ENCODE results near the gene EPB41. TPM values are rescaled to one million over a fixed set of nuclear protein-coding genes. Genes with fewer than 3 reads are reported as not detected.
A peak's percentile ranks its signal among the peaks of the same experiment; 100 is the strongest.

EPB41 gene
- total and polyA plus RNA-seq, 9 of the 15 experiments (the other 6 are each of a cell fraction or from before 2014, with no cell fraction given), result 3.7 to 213 (median 141) TPM

DNA sequence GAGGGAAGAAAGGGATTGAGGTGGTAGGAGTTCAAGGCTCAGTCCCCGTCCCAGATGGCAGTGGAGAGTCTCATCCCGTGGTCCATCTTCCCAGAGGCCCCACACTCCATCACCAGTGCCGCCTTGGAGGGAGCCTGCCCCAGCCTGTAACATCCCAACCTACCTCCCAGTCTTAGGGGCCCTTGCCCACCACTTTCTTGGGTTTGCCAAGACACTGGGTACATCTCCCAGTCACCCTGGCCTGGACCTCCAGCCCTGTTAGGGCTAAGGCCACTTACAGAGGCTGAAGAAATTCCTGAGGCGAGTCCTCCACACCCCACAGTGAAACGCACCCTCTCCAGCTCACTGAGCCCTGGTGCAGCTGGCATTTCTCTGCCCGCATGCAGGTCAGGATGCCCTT is 206.0 kb downstream of the EPB41 start:
- H3K36me3 ChIP-seq (ENCODE audit: control insufficient read depth, insufficient read depth, low read length), result peaks cover 44% of the 10 kb centered on the region
- H3K9me3 ChIP-seq (replicated peaks; ENCODE audit: control insufficient read depth, insufficient read depth, low read depth, low read length), result no peaks in the 10 kb centered on the region; the same call in 1 of the 2 replicates
- ChIA-PET POLR2A (interaction anchor here (0.7 to 1.4 kb wide), 5 partner anchors 8 to 17 kb away, joined by 3 to 5 read pairs (median 4); no protein-coding TSS in a partner anchor), CTCF (ENCODE audit: low intra/inter-chr PET ratio) (no interaction called here)
- no peak overlapping the region for H3K4me2 ChIP-seq (ENCODE audit: insufficient read depth, low read length)
- intact Hi-C loops (cut with micrococcal nuclease) (no loop called here), in situ Hi-C loops (cut with MboI) (no loop called here)
- ATAC-seq (no peak), FAIRE-seq (no peak), DNase-seq (ENCODE audit: extremely low read depth in 1 of 4, low spot score in 3 of 4) (no peak)
- H3K79me2 ChIP-seq (ENCODE audit: control insufficient read depth, insufficient read depth, low read length), result no peaks in the 10 kb centered on the region
- H3K9me1 ChIP-seq (ENCODE audit: control insufficient read depth, insufficient read depth, low read length), result no peaks in the 10 kb centered on the region
- no peak overlapping the region for H3K27ac ChIP-seq (ENCODE audit: extremely low read depth, low read depth, low read length)
- no peak overlapping the region for H2AFZ ChIP-seq (ENCODE audit: low read depth, low read length)
- 93% methylated on average over 6 of the region's 6 CpGs for WGBS (ENCODE audit: insufficient coverage, low coverage, missing lambda C conversion rate)
- no TSS peak for BruUV-seq (replicated peaks)
- H4K20me1 ChIP-seq (replicated peaks; ENCODE audit: control insufficient read depth, insufficient read depth, low read length), result no peaks in the 10 kb centered on the region
- TF ChIP-seq POLR2B (IDR thresholded peaks at IDR 0.05; ENCODE audit: low read depth, partially characterized antibody) (peak; percentile 32), THRAP3 (IDR thresholded peaks at IDR 0.05; ENCODE audit: borderline replicate concordance) (no peak), MAFG (tag; conservative IDR thresholded peaks at IDR 0.05) (no peak), HSF4 (CRISPR knock-in tag; IDR thresholded peaks at IDR 0.05; ENCODE audit: borderline replicate concordance) (no peak), GABPB1 (CRISPR knock-in tag; IDR thresholded peaks at IDR 0.05) (no peak), SREBF2 (CRISPR knock-in tag; IDR thresholded peaks at IDR 0.05) (no peak), BDP1 (IDR thresholded peaks at IDR 0.05; ENCODE audit: insufficient read depth, insufficient read length) (no peak), E2F3 (CRISPR knock-in tag; IDR thresholded peaks at IDR 0.05) (no peak), ZFP1 (CRISPR knock-in tag; IDR thresholded peaks at IDR 0.05) (no peak), ZNF253 (CRISPR knock-in tag; conservative IDR thresholded peaks at IDR 0.05) (no peak), CTBP1 (IDR thresholded peaks at IDR 0.05; ENCODE audit: borderline replicate concordance) (peak; percentile 17; the same call in 1 of the 2 replicates)
- TF ChIP-seq, protein P1, sequence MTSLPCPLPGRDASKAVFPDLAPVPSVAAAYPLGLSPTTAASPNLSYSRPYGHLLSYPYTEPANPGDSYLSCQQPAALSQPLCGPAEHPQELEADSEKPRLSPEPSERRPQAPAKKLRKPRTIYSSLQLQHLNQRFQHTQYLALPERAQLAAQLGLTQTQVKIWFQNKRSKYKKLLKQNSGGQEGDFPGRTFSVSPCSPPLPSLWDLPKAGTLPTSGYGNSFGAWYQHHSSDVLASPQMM (CRISPR knock-in tag; IDR thresholded peaks at IDR 0.05), result no peak
- no peaks in the 10 kb centered on the region for H3K27me3 ChIP-seq (ENCODE audit: control insufficient read depth in 2 of 2, insufficient read depth in 2 of 2, low read length in 2 of 2)
- H3K4me3 ChIP-seq, result no peak overlapping the region
- no peak overlapping the region for H3K9ac ChIP-seq (ENCODE audit: insufficient read depth in 1 of 2, low read depth in 2 of 2, low read length in 2 of 2)
- H3K4me1 ChIP-seq (replicated peaks in 1 of 2; ENCODE audit: control insufficient read depth in 2 of 2, insufficient read depth in 2 of 2, low read length in 2 of 2), result peaks cover 5 to 39% of the 10 kb centered on the region in 2 experiments; a peak in 4 of 5 replicates
